Daoy (cell line): ENCODE results near the gene LIPA. TPM values are rescaled to one million over a fixed set of nuclear protein-coding genes. Genes with fewer than 3 reads are reported as not detected.
"Not testable (repeated sequence)": the region's sequence is repeated elsewhere in the genome, so short reads cannot be mapped to it uniquely, and the experiment has no call there.

Experiments used
- DNase-seq: peaks from one replicate; pipeline ENCODE4 v3.0.0-alpha.2; 2015; ENCODE audit warnings: low read depth
- total RNA-seq: library from RNA; depleted of rRNA; stranded (reverse); fragments of >200 nt; shearing (Covaris generic); gene quantifications from 2 replicates; pipeline ENCODE4 v1.2.3, GENCODE V29; 2014

LIPA gene
- total RNA-seq, 1 experiment from 2014 or later, result 16.2 TPM

DNA sequence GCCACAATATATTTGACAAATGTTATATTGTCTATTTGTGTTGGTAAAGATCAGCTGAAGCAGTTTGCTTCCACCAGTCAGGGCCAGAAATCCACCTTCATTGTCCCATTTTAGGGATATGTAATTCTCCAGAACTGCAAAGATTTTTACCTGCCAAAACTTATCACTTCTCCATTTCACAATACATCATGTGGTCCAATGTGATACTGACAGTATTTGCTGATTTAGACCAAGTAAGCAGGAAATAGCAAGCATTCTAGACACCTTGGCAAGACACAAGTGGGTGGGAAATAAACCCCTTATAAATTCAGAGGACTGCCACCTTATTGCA lies 18.5 kb upstream of the LIPA start:
- DNase-seq, result no peak

DNA sequence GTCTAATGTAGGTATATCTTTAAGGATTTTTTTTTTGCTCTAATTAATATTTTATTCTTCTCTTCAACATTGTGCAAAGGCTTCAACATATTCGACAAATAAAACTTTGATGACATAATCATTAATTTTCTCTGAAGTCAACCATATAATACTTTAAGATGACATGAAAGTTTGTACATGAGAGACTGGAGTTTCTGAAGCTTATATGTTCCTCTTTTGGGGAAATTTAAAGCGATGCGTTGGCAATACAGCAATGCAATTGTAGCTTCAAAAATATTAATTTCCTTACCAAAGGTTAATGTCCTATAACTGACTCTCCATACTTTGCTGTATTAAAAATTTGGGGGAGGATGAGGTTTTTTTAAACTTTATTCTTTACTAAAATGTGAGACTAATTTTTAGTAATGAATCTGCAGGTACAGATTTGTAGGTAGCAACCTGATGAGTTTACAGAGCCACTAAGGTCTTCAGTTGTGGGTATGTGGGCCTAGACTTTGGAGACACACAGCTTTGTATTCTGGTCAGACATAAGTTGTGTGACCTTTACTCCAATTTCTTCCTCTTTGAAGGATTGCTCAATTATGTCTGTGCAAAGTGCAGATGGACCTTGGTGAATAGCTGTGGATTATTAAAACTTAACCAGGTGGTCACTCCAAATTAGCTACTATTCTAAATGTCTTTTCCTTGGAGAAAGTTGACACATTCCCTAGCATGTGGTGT lies 18.0 kb upstream of the LIPA start:
- no peak for DNase-seq

GRCh38 chr10:89266721-89267453 lies 15.3 kb upstream of the LIPA start:
- DNase-seq, result no peak

GRCh38 chr10:89263531-89263930 lies 12.0 kb upstream of the LIPA start:
- DNase-seq, result no peak

DNA sequence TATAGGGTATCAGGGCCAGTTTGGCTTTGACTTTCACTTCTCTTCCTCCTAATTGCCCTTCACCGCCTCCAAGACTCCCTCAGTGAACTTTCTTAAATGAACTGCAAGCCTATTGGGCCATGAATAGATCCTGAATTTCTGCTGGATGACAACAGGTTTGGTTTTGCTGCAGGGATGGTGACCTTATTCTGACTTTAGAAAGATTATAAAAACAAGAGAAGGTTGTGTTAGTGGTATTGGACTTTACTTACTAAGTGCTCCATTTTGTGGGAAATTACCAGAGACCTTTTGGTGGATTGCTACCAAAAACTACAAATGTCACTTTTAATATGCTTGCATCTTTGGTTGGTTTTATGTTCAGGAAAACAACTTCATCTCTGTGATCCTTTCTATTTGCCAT lies 11.5 kb upstream of the LIPA start:
- DNase-seq, result no peak

GRCh38 chr10:89262086-89263051 lies 10.8 kb upstream of the LIPA start:
- DNase-seq, result no peak

- no peak for DNase-seq
Observed at GRCh38 chr10:89258881-89259280, 7.3 kb upstream of the LIPA start.

DNA sequence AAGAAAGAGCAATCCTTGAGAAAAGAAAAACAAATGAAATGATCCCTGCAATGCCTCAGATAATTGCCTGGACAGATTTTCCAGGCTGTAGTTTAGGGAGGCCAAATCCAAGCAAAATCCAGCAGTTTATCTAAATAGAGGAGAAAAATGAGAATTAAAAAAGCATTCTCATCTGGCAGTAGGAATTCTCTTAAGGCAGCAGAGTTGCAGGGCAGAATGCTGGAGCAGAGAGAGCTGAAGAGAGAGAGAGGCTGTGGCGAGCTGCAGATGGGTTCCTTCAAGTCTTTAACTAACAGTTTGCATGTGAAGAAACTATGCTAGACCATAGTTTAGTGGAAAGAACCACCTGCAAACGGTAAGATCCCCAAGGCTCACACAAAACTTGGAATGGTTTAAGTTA lies 6.0 kb upstream of the LIPA start:
- no peak for DNase-seq

- no peak for DNase-seq
Observed at GRCh38 chr10:89256962-89257361, 5.4 kb upstream of the LIPA start.

DNA sequence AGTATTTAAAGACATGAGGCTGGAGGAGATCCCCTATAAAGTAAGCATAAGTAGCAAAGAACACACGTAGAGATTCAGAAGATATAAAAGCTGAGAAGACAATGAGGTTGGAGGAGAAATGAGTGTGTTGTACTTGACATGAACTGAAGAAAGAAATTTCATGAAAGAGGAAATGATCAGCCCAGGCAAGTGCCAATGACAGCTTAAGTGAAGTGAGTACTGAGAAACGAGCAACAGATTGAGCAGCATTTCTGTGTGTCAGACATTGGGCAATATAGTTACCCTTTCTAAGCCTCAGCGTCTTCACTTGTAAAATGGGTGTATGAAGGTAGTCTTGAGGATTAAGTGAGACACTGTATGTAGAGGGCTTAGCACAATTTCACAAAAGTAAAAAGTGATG lies 4.8 kb upstream of the LIPA start:
- DNase-seq, result no peak

GRCh38 chr10:89255793-89256192 lies 4.2 kb upstream of the LIPA start:
- no peak for DNase-seq

GRCh38 chr10:89255091-89255579 lies 3.6 kb upstream of the LIPA start:
- DNase-seq, result not testable (repeated sequence)

- no peak for DNase-seq
Observed at GRCh38 chr10:89252225-89252585, 630 bp upstream of the LIPA start.

- no peak for DNase-seq
Observed at GRCh38 chr10:89250865-89251408, 638 bp downstream of the LIPA start.

DNA sequence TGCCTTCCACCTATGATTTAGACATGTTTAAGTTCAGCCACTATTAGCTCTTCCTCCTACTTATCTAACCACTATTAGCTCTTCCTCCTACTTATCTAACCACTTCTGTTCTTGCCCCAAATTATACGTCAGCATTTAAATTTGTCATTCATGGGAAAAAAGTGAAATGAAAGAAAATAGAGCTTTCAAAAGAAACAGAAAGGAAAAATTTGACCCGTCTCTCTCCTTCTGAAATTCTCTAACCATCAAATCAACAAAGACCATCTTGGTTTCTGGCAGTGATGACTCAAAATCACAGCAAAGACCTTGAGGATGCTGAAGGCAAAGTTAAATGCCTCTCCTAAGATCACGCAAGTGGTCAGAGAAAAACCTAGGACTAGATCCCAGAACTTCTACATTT lies 2.6 kb downstream of the LIPA start:
- no peak for DNase-seq

- not testable (repeated sequence) for DNase-seq
Observed at GRCh38 chr10:89247623-89248022, 4.0 kb downstream of the LIPA start.

DNA sequence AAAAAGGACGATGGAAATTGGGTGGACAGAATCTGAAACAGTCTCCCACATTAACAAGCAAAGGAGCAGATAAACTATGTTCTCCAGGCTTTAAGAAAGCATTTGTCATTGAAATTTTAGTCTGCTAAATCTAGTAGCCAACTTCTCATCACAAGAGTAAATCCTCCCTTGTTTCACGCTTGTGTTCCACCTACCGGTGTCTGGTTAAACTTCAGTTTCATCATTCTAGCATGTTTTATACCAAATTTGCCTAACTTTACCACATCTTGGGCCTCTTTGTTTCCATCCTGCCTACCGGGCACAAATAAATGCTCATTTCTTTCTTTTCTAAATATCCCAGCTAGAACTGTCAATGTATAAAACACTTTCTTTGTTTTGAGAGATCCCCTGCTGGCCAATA lies 5.8 kb downstream of the LIPA start:
- DNase-seq, result no peak

GRCh38 chr10:89242840-89243568 lies 8.6 kb downstream of the LIPA start:
- DNase-seq, result no peak

DNA sequence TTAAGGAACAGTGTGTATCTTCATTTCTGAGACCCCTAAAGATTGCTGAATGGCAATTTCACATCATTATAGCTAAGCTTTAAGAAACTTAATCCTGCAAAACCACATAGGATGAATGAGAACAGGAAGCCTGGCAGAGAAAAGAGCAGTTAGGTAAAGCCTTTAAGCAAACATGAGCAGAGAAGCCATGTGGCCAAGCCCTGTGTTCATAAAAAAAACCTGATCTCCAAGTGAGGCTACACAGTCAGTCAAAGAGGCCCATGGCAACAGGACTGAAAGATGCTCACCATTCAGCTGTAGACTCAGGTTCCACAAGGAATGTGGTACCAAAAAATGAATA lies 9.3 kb downstream of the LIPA start:
- no peak for DNase-seq

DNA sequence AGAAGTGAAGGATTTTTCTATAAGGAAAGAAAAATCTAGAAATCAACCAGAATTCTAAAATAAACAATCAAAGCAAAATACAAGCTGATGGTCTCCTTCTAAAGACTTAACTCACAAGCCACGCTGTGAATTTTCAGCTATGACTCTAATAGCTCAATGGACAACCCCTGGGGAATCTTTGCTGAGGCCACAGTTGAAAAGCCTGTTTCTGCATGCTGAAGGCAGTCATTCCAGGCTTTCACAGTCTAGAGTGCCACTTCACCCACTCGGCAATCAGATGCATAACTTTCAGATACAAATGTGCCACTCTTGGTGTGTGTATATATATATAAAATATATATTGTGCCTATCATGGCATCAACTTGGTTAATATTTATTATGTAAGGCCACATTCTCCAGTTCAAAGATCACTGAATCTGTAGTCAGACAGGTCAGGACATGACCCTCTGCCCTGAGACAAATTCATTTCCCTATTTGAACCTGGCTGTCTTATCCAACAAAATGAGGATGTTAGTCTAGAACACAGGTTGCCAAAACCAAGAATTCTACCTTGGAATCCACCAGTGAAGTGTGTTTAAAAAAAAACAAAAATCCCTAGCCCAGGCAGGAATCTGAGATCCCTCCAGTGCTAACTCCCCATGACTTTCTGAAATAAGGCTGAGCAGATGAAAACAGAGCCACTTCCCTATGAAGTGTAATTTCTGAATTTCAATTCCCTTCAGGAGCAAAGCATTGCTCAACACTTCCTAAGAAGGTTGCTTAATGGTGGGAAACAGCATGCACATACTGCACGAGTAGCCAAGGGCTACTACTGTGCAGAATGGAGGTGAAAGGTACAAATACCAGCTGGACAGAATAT lies 9.9 kb downstream of the LIPA start:
- DNase-seq, result no peak

DNA sequence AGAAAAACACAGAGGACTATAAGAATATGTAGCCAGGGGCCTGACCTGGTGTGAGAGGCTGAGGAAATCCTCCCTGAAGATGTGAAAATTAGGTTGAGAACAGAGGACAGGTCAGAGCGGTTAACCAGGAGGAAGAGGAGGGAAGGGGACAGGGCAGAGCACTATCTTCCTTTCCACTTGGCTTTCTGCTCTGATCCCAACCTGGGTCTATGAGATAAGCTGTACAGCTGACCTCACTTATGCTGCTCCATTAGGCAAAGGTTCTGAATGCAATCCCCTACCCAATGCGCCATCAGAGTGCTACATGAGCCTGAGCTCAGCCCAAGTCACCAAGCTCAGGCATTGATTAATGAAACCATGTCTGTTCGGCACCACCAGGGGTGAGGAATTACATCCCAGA lies 10.5 kb downstream of the LIPA start:
- no peak for DNase-seq
